ENCODE results near the gene IL15RA.
"Not testable (repeated sequence)": the region's sequence is repeated elsewhere in the genome, so short reads cannot be mapped to it uniquely, and the experiment has no call there.

DNA sequence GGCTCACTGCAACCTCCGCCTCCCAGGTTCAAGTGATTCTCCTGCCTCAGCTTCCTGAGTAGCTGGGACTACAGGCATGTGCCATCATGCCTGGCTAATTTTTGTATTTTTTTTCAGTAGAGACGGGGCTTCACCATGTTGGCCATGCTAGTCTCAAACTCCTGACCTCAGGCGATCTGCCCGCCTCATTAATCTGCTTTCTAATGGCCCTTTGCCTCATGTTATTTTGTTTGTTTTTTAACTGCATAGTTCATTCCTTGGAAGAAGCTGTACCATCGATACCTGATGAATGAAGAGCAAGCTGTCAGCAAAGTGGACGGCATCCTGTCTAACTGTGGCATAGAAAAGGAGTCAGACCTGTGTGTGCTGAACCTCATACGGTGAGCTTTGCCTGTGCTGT lies 68.7 kb downstream of the IL15RA start:
- TF ChIP-seq CTCF, POLR2A, POLR2AphosphoS5, EP300 (IDR thresholded peaks at IDR 0.05): not testable (repeated sequence)

Data from gastroesophageal sphincter (tissue), 3 donors.